Endothelial cell of umbilical vein (primary cell): ENCODE measurements around the gene TOMM40L. TPM values are rescaled to one million over a fixed set of nuclear protein-coding genes. Genes with fewer than 3 reads are reported as not detected.

Experiments
- BruUV-seq: library from RNA; stranded (reverse); fragments of 400-500 nt; replicated peaks from 2 replicates; lab custom pipeline; 2021; lab: Mats Ljungman, UMichigan
- CTCF ChIA-PET: fragments of 300-600, 350-600 bp; sonication (Branson Sonifier 250); formaldehyde crosslinking; loops from one replicate; lab custom pipeline; 2021; ENCODE audit warnings: antibody characterized with exemption, inconsistent platforms; lab: Charles Lee
- POLR2A ChIA-PET: fragments of 300-600, 350-600 bp; sonication (Branson Sonifier 250); formaldehyde crosslinking; loops from one replicate; lab custom pipeline; 2021; ENCODE audit warnings: antibody characterized with exemption, inconsistent platforms; lab: Charles Lee
- DNase-seq: peaks from one replicate; pipeline ENCODE4 v3.0.0-alpha.2; 2011; ENCODE audit warnings: low read depth, low spot score
- FAIRE-seq: peaks from 2 replicates; lab custom pipeline; 2011; peaks lifted over from hg19 to GRCh38; lab: Jason Lieb, UNC
- H2AFZ ChIP-seq: 2 replicates; pipeline ENCODE4 v1.6.0; 2012; ENCODE audit warnings: low read depth, low read length, control low read depth, inconsistent platforms
- H3K27ac ChIP-seq: 2 replicates; pipeline ENCODE4 v1.5.1; 2011; ENCODE audit warnings: low read depth, mild to moderate bottlenecking, control low read depth, low read length, moderate library complexity; ENCODE audit not compliant: insufficient read depth
- H3K27me3 ChIP-seq, 2 experiments: 2 replicates each; pipeline versions ENCODE4 v1.6.0 to v1.6.1; 2011; ENCODE audit warnings: low read length in 2 of 2, mixed read lengths in 1 of 2; ENCODE audit not compliant: control insufficient read depth in 2 of 2, insufficient read depth in 2 of 2
- H3K36me3 ChIP-seq, 2 experiments: 2 replicates in 1 of 2; 3 replicates in 1 of 2; pipeline ENCODE4 v1.5.1; 2011; ENCODE audit warnings: low read length in 2 of 2, mild to moderate bottlenecking in 1 of 2, moderate library complexity in 1 of 2; ENCODE audit not compliant: control insufficient read depth in 2 of 2, insufficient read depth in 2 of 2; ENCODE audit errors: extremely low read depth in 1 of 2
- H3K4me1 ChIP-seq: 3 replicates; pipeline ENCODE4 v1.5.1; 2011; ENCODE audit warnings: mild to moderate bottlenecking, low read length; ENCODE audit not compliant: control insufficient read depth, insufficient read depth; ENCODE audit errors: extremely low read depth
- H3K4me2 ChIP-seq: 2 replicates; pipeline ENCODE4 v1.6.1; 2011; ENCODE audit warnings: low read length, control low read depth, mixed read lengths; ENCODE audit not compliant: insufficient read depth
- H3K4me3 ChIP-seq, 3 experiments: fragments of 200-600 bp in 1 of 3; sonication (generic), shearing (Covaris generic) in 1 of 3; replicated peaks in 1 of 3; 2 replicates each; pipeline ENCODE4 v1.5.1; 2011 to 2016; ENCODE audit warnings: control low read depth in 3 of 3, low read length in 3 of 3, mild to moderate bottlenecking in 2 of 3, inconsistent platforms in 1 of 3, low read depth in 1 of 3, moderate library complexity in 1 of 3; ENCODE audit not compliant: insufficient read depth in 1 of 3
- H3K79me2 ChIP-seq: 2 replicates; pipeline ENCODE4 v1.6.0; 2012; ENCODE audit warnings: low read length, inconsistent platforms; ENCODE audit not compliant: control insufficient read depth, insufficient read depth
- H3K9ac ChIP-seq: replicated peaks from 2 replicates; pipeline ENCODE3; 2011; ENCODE audit warnings: low read length, control low read depth; ENCODE audit not compliant: insufficient read depth; ENCODE audit errors: extremely low read depth
- H3K9me1 ChIP-seq: replicated peaks from 3 replicates; pipeline ENCODE4 v1.6.0; 2011; ENCODE audit warnings: mild to moderate bottlenecking, low read length; ENCODE audit not compliant: control insufficient read depth, insufficient read depth; ENCODE audit errors: extremely low read depth
- H3K9me3 ChIP-seq: replicated peaks from 2 replicates; pipeline ENCODE4 v1.5.1; 2012; ENCODE audit warnings: low read length, inconsistent platforms; ENCODE audit not compliant: control insufficient read depth, insufficient read depth
- H4K20me1 ChIP-seq: replicated peaks from 2 replicates; pipeline ENCODE3; 2011; ENCODE audit warnings: mild to moderate bottlenecking, low read length; ENCODE audit not compliant: control insufficient read depth, insufficient read depth; ENCODE audit errors: extremely low read depth
- CTCF ChIP-seq, 2 donors: IDR thresholded peaks; 1 replicate in 1 of 2; 2 replicates in 1 of 2; pipeline ENCODE4 v1.5.1; 2011; ENCODE audit warnings: low read length in 2 of 2, mild to moderate bottlenecking in 2 of 2, moderate library complexity in 2 of 2, control low read depth in 1 of 2, inconsistent platforms in 1 of 2, low read depth in 1 of 2; ENCODE audit not compliant: insufficient read depth in 1 of 2; ENCODE audit errors: extremely low read depth in 1 of 2
- FOS ChIP-seq: IDR thresholded peaks from 2 replicates; pipeline ENCODE4 v1.6.1; 2011; ENCODE audit warnings: mild to moderate bottlenecking, low read length, moderate library complexity, borderline replicate concordance; ENCODE audit not compliant: insufficient read depth
- GATA2 ChIP-seq: IDR thresholded peaks from 2 replicates; pipeline ENCODE4 v1.7.0; 2011; ENCODE audit warnings: low read depth, mild to moderate bottlenecking, moderate library complexity, mixed read lengths, low read length; ENCODE audit not compliant: insufficient read length, insufficient read depth
- JUN ChIP-seq: IDR thresholded peaks from 2 replicates; pipeline ENCODE4 v1.6.1; 2011; ENCODE audit warnings: borderline replicate concordance, low read depth; ENCODE audit not compliant: insufficient read length, insufficient read depth
- MYC ChIP-seq: IDR thresholded peaks from one replicate; pipeline ENCODE4 v1.6.1; 2011; ENCODE audit warnings: mild to moderate bottlenecking, low read depth, low read length
- POLR2A ChIP-seq: IDR thresholded peaks from 2 replicates; pipeline ENCODE4 v1.6.1; 2012; ENCODE audit warnings: low read depth, mild to moderate bottlenecking, control low read depth, low read length
- POLR2AphosphoS5 ChIP-seq: IDR thresholded peaks from 2 replicates; pipeline ENCODE4 v1.6.1; 2012; ENCODE audit warnings: low read depth, mild to moderate bottlenecking, control low read depth, low read length, moderate library complexity; ENCODE audit not compliant: insufficient read depth
- dilution Hi-C: fragments of 300-500 bp; cut with MboI; formaldehyde crosslinking; loops from one replicate; pipeline ENCODE4 v1.15.0; 2019; ENCODE audit warnings: low sequenced_read_pairs; ENCODE audit not compliant: extremely low pct_ligation_motif_present
- intact Hi-C: fragments of 100-400 bp; cut with micrococcal nuclease; formaldehyde crosslinking; loops from one replicate; pipeline ENCODE4 v1.10.0; 2022
- polyA plus RNA-seq, 4 experiments: library from polyadenylated mRNA; depleted of rRNA in 3 of 4; stranded (reverse) in 3 of 4; unstranded in 1 of 4; fragments of >200 nt; gene quantifications; 2 replicates each; pipeline versions ENCODE4 v1.2.1 to v1.2.3, GENCODE V29; 2011 to 2012; ENCODE audit warnings: missing spikeins in 1 of 4
- total RNA-seq: library from RNA; stranded (reverse); gene quantifications from 2 replicates; pipeline ENCODE4 v1.2.3, GENCODE V29; 2021

TOMM40L gene
- total and polyA plus RNA-seq, 2 donors (not counting 3 experiments of a cell fraction or from before 2014, with no cell fraction given): 18.6 to 18.7 TPM

GRCh38 chr1:161238039-161238473 is 12.2 kb downstream of the TOMM40L start, which contains the start of gene NR1I3:
NR1I3 (minus strand) TSS chr1:161238203; CDS start chr1:161236565, 1,638 bp downstream.
- Histone ChIP-seq H2AFZ (no peak within 1 kb of the TSS), H4K20me1 (no peaks in the 10 kb centered on the region), H3K9me3 (no peaks in the 10 kb centered on the region), H3K4me1 (no peaks in the 10 kb centered on the region), H3K27me3 (peaks cover 3 to 6% of the 10 kb centered on the region in 2 experiments), H3K9me1 (no peaks in the 10 kb centered on the region), H3K36me3 (no peaks in the 10 kb centered on the region), H3K9ac (no peak within 1 kb of the TSS), H3K79me2 (no peaks in the 10 kb centered on the region), H3K4me3 (no peak within 1 kb of the TSS), H3K4me2 (no peak within 1 kb of the TSS), H3K27ac (no peak within 1 kb of the TSS)
- no peak for TF ChIP-seq JUN
- no peak for TF ChIP-seq GATA2
- TF ChIP-seq MYC: no peak
- TF ChIP-seq POLR2A: no peak
- no peak for TF ChIP-seq POLR2AphosphoS5
- TF ChIP-seq FOS: no peak
- DNase-seq: no peak
- intact Hi-C loops (no loop called here), dilution Hi-C loops (no loop called here)
- FAIRE-seq: peak; percentile 93
- POLR2A ChIA-PET: no interaction called here
- CTCF ChIA-PET: interaction anchor here (0.6 to 1.8 kb wide), 4 partner anchors 11 to 144 kb away, joined by 3 to 12 read pairs (median 6); partner anchors contain the start of gene TOMM40L
- BruUV-seq: no TSS peak

DNA sequence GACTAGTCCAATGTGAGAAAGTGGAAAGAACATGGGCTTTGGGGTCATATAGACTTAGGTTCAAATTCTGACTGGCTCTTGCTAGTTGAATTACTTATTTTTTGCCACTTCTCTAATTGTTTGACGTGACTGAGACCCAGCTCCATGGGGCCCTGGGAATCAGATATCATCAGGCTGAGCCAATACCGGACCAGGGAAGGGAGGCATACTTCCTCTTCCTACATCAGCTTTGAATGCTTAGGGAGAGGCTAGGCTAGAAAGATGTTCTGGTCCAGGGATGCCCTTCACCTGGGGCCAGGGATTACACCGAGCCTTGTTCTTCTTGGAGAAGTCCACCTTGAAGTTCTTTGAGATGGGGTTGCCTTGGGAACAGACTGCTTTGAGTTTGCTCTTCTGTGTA is 15.8 kb downstream of the TOMM40L start:
- POLR2A ChIA-PET: no interaction called here
- no peak for TF ChIP-seq POLR2A
- TF ChIP-seq MYC: no peak
- no peak for TF ChIP-seq CTCF (IDR thresholded peaks at IDR 0.05; ENCODE audit: extremely low read depth in 1 of 2, insufficient read depth in 1 of 2, low read depth in 1 of 2, low read length in 2 of 2)
- no peak for TF ChIP-seq JUN
- intact Hi-C loops: no loop called here
- no peaks in the 10 kb centered on the region for H3K9me3 ChIP-seq
- no peak overlapping the region for H3K27ac ChIP-seq
- H3K4me2 ChIP-seq: no peak overlapping the region
- H3K4me1 ChIP-seq: no peaks in the 10 kb centered on the region
- BruUV-seq: no TSS peak
- peaks cover 1 to 3% of the 10 kb centered on the region in 2 experiments for H3K27me3 ChIP-seq
- dilution Hi-C loops: no loop called here
- no peak overlapping the region for H3K9ac ChIP-seq
- no peak overlapping the region for H3K4me3 ChIP-seq
- H3K79me2 ChIP-seq: no peaks in the 10 kb centered on the region
- DNase-seq (no peak), FAIRE-seq (no peak)
- H3K36me3 ChIP-seq: no peaks in the 10 kb centered on the region
- CTCF ChIA-PET: no interaction called here
- H3K9me1 ChIP-seq: no peaks in the 10 kb centered on the region
- no peaks in the 10 kb centered on the region for H4K20me1 ChIP-seq
- no peak overlapping the region for H2AFZ ChIP-seq
